NT2/D1 (cell line): Measurements from ENCODE around the gene PTCD3.

Experiments
- SUZ12 ChIP-seq: IDR thresholded peaks from 2 replicates; pipeline ENCODE4 v1.6.1; 2011; ENCODE audit not compliant: insufficient read length, insufficient read depth; ENCODE audit errors: extremely low read depth
- YY1 ChIP-seq: IDR thresholded peaks from 2 replicates; pipeline ENCODE4 v1.6.1; 2011; ENCODE audit not compliant: insufficient read length, insufficient read depth
- ZNF274 ChIP-seq: IDR thresholded peaks from 2 replicates; pipeline ENCODE4 v1.6.1; 2011; ENCODE audit warnings: mild to moderate bottlenecking, low read depth, low read length

GRCh38 chr2:86070868-86071267 is 35.2 kb upstream of the PTCD3 start:
- no peak for TF ChIP-seq YY1
- TF ChIP-seq SUZ12: no peak
- no peak for TF ChIP-seq ZNF274
